ENCODE data around the gene ROBO3. TPM values are rescaled to one million over a fixed set of nuclear protein-coding genes. Genes with fewer than 3 reads are reported as not detected.

ROBO3 gene, protein sequence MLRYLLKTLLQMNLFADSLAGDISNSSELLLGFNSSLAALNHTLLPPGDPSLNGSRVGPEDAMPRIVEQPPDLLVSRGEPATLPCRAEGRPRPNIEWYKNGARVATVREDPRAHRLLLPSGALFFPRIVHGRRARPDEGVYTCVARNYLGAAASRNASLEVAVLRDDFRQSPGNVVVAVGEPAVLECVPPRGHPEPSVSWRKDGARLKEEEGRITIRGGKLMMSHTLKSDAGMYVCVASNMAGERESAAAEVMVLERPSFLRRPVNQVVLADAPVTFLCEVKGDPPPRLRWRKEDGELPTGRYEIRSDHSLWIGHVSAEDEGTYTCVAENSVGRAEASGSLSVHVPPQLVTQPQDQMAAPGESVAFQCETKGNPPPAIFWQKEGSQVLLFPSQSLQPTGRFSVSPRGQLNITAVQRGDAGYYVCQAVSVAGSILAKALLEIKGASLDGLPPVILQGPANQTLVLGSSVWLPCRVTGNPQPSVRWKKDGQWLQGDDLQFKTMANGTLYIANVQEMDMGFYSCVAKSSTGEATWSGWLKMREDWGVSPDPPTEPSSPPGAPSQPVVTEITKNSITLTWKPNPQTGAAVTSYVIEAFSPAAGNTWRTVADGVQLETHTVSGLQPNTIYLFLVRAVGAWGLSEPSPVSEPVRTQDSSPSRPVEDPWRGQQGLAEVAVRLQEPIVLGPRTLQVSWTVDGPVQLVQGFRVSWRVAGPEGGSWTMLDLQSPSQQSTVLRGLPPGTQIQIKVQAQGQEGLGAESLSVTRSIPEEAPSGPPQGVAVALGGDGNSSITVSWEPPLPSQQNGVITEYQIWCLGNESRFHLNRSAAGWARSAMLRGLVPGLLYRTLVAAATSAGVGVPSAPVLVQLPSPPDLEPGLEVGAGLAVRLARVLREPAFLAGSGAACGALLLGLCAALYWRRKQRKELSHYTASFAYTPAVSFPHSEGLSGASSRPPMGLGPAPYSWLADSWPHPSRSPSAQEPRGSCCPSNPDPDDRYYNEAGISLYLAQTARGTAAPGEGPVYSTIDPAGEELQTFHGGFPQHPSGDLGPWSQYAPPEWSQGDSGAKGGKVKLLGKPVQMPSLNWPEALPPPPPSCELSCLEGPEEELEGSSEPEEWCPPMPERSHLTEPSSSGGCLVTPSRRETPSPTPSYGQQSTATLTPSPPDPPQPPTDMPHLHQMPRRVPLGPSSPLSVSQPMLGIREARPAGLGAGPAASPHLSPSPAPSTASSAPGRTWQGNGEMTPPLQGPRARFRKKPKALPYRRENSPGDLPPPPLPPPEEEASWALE (N-terminal part only)
- 10 to 100 TPM; 13.5 to 17.4 (median 16.1) TPM for polyA plus RNA-seq (ENCODE audit: insufficient read length in 3 of 3)

DNA sequence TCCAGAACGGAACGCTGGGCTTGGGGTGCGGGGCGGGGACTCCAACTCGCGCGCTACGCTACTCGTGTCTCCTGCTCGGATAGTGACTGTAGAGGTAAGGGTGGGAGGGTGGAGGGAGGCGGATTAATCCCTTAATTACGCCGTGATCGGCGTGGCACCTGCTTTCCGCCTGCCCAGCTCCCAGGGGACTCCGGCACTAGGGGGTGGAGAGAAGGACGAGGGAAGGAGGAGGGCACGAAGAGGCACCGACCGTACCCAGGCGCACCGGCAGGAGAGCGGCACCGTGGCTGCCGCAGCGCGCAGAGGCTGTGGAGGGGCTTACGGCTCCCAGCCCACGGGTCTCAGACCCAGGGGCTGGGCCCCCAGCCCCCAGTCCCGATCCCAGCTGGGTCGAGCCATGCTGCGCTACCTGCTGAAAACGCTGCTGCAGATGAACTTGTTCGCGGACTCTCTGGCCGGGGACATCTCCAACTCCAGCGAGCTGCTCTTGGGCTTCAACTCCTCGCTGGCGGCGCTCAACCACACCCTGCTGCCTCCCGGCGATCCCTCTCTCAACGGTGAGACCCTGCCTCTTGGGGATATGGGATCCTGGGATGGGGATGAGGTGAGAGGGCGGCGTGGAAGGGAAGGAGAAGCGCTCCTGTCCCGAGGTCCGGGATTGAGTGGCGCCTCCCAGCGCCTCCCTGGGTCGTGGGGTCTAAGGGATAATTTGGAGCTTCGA, at the start of gene ROBO3:
TSS of gene ROBO3 (plus strand) at position 252 of the 721 bp plus-strand sequence. CDS start at position 398, 146 bp downstream.
- DNase-seq (ENCODE audit: low read depth in 3 of 3, low spot score in 2 of 3), result no peak

DNA sequence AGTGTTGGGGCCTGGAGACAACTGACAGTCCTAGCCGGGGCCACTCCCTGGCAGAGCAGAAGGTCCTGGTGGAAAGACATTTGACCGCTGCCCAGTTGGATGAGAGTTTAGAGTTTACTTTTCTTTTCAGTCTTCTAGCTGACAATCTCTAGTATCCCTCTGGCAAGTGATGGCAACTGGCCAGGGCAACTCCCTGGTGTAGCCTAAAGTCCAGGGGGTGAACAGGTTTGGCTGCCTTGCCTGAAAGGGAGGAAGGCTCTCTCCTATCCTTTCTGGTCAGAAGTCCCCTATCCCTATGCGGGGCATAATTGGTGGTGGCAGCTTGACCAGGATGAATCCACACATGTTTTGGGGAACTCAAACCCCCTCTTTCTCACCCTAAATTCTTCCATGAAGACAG, 48.2 kb upstream of the ROBO3 start:
- no peak for DNase-seq (ENCODE audit: low read depth in 3 of 3, low spot score in 2 of 3)

DNA sequence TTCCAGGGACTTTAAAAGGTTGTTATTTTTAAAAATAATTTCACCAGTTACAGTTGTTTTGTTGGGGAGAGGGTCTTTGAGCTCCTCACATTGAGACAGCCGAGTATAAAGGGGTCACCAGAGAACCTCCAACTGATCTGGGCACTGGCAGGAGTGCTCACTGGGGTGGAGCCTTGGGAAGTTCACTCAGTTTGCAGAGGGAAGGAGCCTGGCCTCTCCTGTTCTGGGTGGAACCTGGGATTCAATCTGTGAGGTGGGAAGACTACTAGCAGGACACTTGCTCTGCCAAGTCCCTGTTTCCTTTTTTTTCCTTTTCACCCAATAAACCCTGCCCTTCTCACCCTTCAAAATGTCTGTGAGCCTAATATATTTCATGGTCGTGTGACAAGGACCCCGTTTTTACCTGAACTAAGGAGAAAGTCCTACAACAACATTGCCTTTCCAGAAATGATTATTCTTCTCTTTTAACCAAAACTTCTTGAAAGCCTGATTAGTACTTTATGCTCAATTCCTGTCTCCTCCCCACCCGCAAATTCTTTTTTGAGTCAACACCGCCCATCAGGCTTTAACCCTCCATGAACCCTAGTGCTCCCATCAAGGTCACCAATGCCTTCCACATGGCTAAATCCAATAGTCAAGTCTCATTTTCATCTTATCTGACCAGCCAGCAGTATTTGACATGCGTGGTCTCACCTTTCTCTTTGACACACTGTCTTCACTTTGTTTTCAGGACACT, 43.1 kb upstream of the ROBO3 start:
- DNase-seq (ENCODE audit: low read depth in 3 of 3, low spot score in 2 of 3), result no peak

- no peak for DNase-seq (ENCODE audit: low read depth in 3 of 3, low spot score in 2 of 3)
These were observed 41.5 kb upstream of the ROBO3 start for GRCh38 chr11:124823512-124824376.

- DNase-seq (ENCODE audit: low read depth in 3 of 3, low spot score in 2 of 3), result no peak
These were observed 39.4 kb upstream of the ROBO3 start for GRCh38 chr11:124825876-124826275.

DNA sequence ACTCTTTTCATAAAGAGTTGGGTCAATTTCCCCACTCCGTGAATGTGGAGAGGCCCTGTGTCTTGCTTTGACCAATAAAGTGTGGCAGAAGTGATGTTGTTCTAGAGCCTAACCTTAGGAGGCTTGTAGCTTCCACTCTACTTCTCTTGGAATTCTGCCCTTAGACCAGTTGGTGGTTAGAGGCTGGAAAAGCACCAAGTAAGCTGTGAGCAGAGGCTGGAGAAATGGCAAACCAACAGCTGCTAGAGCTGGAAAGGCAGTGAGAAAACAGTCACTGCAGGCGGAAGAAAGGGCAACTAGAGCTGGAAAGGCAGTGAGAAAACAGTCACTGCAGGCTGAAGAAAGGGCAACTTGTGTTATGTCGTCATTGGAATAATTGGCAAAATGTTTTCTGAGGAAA, 35.2 kb upstream of the ROBO3 start:
- no peak for DNase-seq (ENCODE audit: low read depth in 3 of 3, low spot score in 2 of 3)

- DNase-seq (ENCODE audit: low read depth in 3 of 3, low spot score in 2 of 3), result no peak
These were observed 34.5 kb upstream of the ROBO3 start for GRCh38 chr11:124830749-124831148.

GRCh38 chr11:124831897-124832296, 33.3 kb upstream of the ROBO3 start:
- no peak for DNase-seq (ENCODE audit: low read depth in 3 of 3, low spot score in 2 of 3)

- no peak for DNase-seq (ENCODE audit: low read depth in 3 of 3, low spot score in 2 of 3)
These were observed 32.7 kb upstream of the ROBO3 start for GRCh38 chr11:124832571-124832970.

DNA sequence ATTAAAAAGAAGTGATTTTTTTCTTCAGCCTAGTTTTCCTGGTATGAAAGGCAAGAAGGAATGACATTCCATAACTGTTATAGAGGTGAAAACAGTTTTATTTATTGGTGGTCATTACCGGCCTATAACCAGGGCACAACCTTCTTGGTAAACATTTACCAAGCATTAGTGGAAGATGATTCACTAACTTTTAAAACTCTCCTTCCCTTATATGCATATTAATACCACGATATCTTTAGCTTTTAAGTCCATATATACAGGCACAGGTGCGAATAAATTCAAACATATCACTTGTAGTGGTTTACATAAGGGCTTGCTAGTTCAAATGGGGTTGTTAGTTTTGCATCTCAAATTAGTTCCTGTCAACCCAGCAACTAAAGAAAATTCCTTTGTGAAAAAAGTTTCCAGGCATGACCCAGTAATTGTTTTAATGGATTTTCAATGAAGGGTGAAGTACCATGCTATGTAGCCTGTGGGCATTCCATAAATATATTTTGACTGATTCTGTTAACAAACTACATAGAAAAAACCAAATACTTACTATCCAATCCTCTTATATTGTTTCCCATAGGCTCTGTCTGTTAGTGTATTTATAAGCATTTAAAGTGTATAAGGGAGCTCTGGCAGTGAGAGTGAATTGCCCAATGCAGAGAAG, 30.6 kb upstream of the ROBO3 start:
- no peak for DNase-seq (ENCODE audit: low read depth in 3 of 3, low spot score in 2 of 3)

DNA sequence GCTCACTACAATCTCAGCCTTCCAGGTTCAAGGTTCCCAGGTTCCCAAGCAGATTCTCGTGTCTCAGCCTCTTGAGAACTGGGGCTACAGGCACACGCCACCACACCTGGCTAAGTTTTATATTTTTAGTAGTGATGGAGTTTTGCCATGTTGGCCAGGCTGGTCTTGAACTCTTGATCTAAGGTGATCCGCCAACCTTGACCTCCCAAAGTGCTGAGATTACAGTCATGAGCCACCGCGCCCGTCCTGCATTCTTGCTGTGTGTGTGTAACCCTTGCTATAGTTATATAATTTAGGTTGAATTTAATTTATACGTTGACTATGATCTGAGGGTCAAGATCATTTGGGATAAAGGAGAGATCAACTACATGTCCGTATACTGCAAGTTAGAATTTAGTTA, 29.3 kb upstream of the ROBO3 start:
- no peak for DNase-seq (ENCODE audit: low read depth in 3 of 3, low spot score in 2 of 3)

DNA sequence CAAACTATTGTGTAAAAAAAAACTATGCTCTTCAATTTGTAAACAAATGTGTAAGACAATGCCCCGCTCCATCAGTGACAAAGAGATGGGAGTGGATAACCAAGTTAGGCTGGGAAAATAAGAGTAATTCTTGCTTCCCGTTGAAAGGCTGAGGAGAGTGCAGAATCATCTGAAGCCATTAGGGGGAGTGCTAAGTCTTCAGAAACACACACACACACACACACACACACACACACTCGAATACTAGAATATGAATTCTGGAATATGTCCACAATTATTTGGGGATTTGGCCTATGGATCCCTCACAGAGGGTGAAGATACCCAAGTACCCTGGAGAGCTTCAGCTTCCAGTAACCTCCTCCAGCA, 27.8 kb upstream of the ROBO3 start:
- DNase-seq (ENCODE audit: low read depth in 3 of 3, low spot score in 2 of 3), result no peak

DNA sequence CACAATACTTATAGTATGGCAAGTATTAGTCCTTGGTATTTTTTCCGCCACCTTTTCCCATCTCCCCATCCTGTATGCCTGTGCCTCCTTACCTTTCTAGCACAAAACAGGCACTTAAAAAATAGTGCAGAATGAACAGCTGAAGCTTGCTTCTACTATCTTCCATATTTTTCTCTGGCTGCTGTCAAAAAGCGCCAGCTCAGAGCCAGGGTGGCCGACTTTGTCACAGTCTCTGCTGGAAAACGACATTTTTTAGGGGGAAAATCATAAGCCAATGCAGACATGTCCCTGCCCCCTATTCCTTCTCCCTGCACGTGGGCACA, 26.5 kb upstream of the ROBO3 start:
- no peak for DNase-seq (ENCODE audit: low read depth in 3 of 3, low spot score in 2 of 3)

GRCh38 chr11:124839128-124839971, 25.9 kb upstream of the ROBO3 start:
- no peak for DNase-seq (ENCODE audit: low read depth in 3 of 3, low spot score in 2 of 3)

GRCh38 chr11:124839972-124840621, 25.1 kb upstream of the ROBO3 start:
- no peak for DNase-seq (ENCODE audit: low read depth in 3 of 3, low spot score in 2 of 3)

- no peak for DNase-seq (ENCODE audit: low read depth in 3 of 3, low spot score in 2 of 3)
These were observed 24.6 kb upstream of the ROBO3 start for GRCh38 chr11:124840666-124841065.

DNA sequence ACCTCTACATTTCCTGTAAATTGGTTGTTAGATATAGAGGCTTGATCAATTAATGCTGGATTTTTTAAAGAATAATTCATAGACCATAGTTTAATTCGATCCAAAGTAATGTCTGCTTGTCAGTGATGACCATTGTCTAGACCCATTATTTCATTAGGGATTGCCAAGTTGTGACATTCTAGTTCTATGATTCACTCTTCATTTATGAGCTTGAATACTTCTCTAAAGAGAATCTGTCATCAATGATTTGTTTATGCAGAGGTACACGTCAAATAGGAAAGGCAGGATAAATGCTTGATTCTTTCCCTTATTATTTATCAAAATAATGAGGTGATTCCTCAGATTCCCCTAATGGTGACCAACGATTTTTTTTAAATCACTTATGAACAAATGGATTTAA, 24.0 kb upstream of the ROBO3 start:
- no peak for DNase-seq (ENCODE audit: low read depth in 3 of 3, low spot score in 2 of 3)
